IMR-90 (cell line): ENCODE data around the gene MAML1. TPM values are rescaled to one million over a fixed set of nuclear protein-coding genes. Genes with fewer than 3 reads are reported as not detected.

ENCODE experiments used
- ATAC-seq: fragments of 200-7000 bp; cut with Tn5 transposase; 2 replicates; pipeline ENCODE4 v1.9.1; 2020; ENCODE audit warnings: low read depth, mild to moderate bottlenecking, moderate library complexity
- BruUV-seq: library from RNA; stranded (reverse); fragments of 400-500 nt; replicated peaks from 2 replicates; lab custom pipeline; 2021; lab: Mats Ljungman, UMichigan
- CTCF ChIA-PET: fragments of 300-600 bp; formaldehyde crosslinking; extraction: SDS; loops from one replicate; lab custom pipeline; 2021; ENCODE audit warnings: antibody characterized with exemption; lab: Yijun Ruan, JAX
- POLR2A ChIA-PET: fragments of 300-600 bp; sonication (Branson Sonifier 250); formaldehyde crosslinking; loops from one replicate; lab custom pipeline; 2022; ENCODE audit warnings: antibody characterized with exemption; ENCODE audit not compliant: unreplicated experiment; lab: Charles Lee
- DNase-seq: peaks from one replicate; pipeline ENCODE4 v3.0.0; 2013
- H2AFZ ChIP-seq: replicated peaks from 2 replicates; pipeline ENCODE3; 2013; ENCODE audit warnings: low read length, mild to moderate bottlenecking; ENCODE audit not compliant: poor library complexity
- H2AK5ac ChIP-seq: 2 replicates; pipeline ENCODE4 v1.6.1; 2013; ENCODE audit warnings: low read depth, low read length, inconsistent platforms
- H2AK9ac ChIP-seq: replicated peaks from 2 replicates; pipeline ENCODE3; 2013; ENCODE audit warnings: mild to moderate bottlenecking, low read depth, low read length, moderate library complexity; ENCODE audit not compliant: poor library complexity
- H2BK120ac ChIP-seq: 2 replicates; pipeline ENCODE4 v1.6.1; 2013; ENCODE audit warnings: low read depth, low read length, inconsistent platforms
- H2BK15ac ChIP-seq: 3 replicates; pipeline ENCODE4 v1.6.1; 2013; ENCODE audit warnings: low read depth, low read length, inconsistent platforms
- H2BK20ac ChIP-seq: 2 replicates; pipeline ENCODE4 v1.6.1; 2013; ENCODE audit warnings: low read depth, mild to moderate bottlenecking, inconsistent platforms, low read length, moderate library complexity
- H2BK5ac ChIP-seq: 2 replicates; pipeline ENCODE4 v1.6.1; 2013; ENCODE audit warnings: mild to moderate bottlenecking, low read depth, low read length, inconsistent platforms; ENCODE audit not compliant: poor library complexity, severe bottlenecking
- H3K14ac ChIP-seq: replicated peaks from 2 replicates; pipeline ENCODE4 v1.6.1; 2013; ENCODE audit warnings: low read depth, low read length, inconsistent platforms
- H3K18ac ChIP-seq: 2 replicates; pipeline ENCODE4 v1.6.1; 2013; ENCODE audit warnings: low read depth, low read length, control low read depth
- H3K23ac ChIP-seq: 2 replicates; pipeline ENCODE4 v1.6.1; 2013; ENCODE audit warnings: low read depth, low read length, inconsistent platforms
- H3K27ac ChIP-seq: 2 replicates; pipeline ENCODE4 v1.5.1; 2013; ENCODE audit warnings: mild to moderate bottlenecking, control low read depth, low read length; ENCODE audit not compliant: insufficient read depth
- H3K27me3 ChIP-seq: 2 replicates; pipeline ENCODE4 v1.6.1; 2013; ENCODE audit warnings: low read length; ENCODE audit not compliant: control insufficient read depth, insufficient read depth
- H3K36me3 ChIP-seq: 2 replicates; pipeline ENCODE4 v1.6.1; 2013; ENCODE audit warnings: low read length, mixed read lengths; ENCODE audit not compliant: control insufficient read depth, insufficient read depth
- H3K4ac ChIP-seq: 2 replicates; pipeline ENCODE4 v1.6.1; 2013; ENCODE audit warnings: low read depth, low read length, inconsistent platforms
- H3K4me1 ChIP-seq: 2 replicates; pipeline ENCODE4 v1.6.1; 2013; ENCODE audit warnings: low read length, mixed read lengths; ENCODE audit not compliant: control insufficient read depth, insufficient read depth
- H3K4me2 ChIP-seq: 2 replicates; pipeline ENCODE4 v1.6.1; 2013; ENCODE audit warnings: low read depth, mild to moderate bottlenecking, control low read depth, low read length, moderate library complexity
- H3K4me3 ChIP-seq: 2 replicates; pipeline ENCODE4 v1.5.1; 2013; ENCODE audit warnings: low read depth, mild to moderate bottlenecking, control low read depth, low read length, moderate library complexity; ENCODE audit not compliant: insufficient read depth
- H3K56ac ChIP-seq: 2 replicates; pipeline ENCODE4 v1.6.1; 2013; ENCODE audit warnings: low read length, inconsistent platforms; ENCODE audit not compliant: insufficient read depth; ENCODE audit errors: extremely low read depth
- H3K79me1 ChIP-seq, 2 experiments: 2 replicates each; pipeline ENCODE4 v1.6.1; 2013; ENCODE audit warnings: low read length in 2 of 2, inconsistent platforms in 1 of 2, low read depth in 1 of 2
- H3K9ac ChIP-seq: 2 replicates; pipeline ENCODE4 v1.6.1; 2013; ENCODE audit warnings: low read depth, low read length, control low read depth
- H3K9me1 ChIP-seq: 2 replicates; pipeline ENCODE4 v1.6.1; 2013; ENCODE audit warnings: low read length, inconsistent platforms; ENCODE audit not compliant: insufficient read depth
- H3K9me3 ChIP-seq: 2 replicates; pipeline ENCODE4 v1.6.1; 2013; ENCODE audit warnings: low read length; ENCODE audit not compliant: control insufficient read depth, insufficient read depth
- H4K20me1 ChIP-seq: 2 replicates; pipeline ENCODE4 v1.6.1; 2013; ENCODE audit warnings: low read length, inconsistent platforms; ENCODE audit not compliant: insufficient read depth
- H4K5ac ChIP-seq: 2 replicates; pipeline ENCODE4 v1.6.1; 2013; ENCODE audit warnings: mild to moderate bottlenecking, low read depth, low read length, control low read depth
- H4K8ac ChIP-seq, 2 experiments: 2 replicates each; pipeline ENCODE4 v1.6.1; 2013; ENCODE audit warnings: low read depth in 2 of 2, low read length in 2 of 2, control low read depth in 1 of 2, inconsistent platforms in 1 of 2
- H4K91ac ChIP-seq: 2 replicates; pipeline ENCODE4 v1.6.1; 2013; ENCODE audit warnings: low read depth, low read length, inconsistent platforms; ENCODE audit not compliant: insufficient read depth
- BHLHE40 ChIP-seq: fragments of 150-350 bp; IDR thresholded peaks from 2 replicates; pipeline ENCODE4 v1.6.1; 2016; ENCODE audit warnings: mild to moderate bottlenecking, low read depth, low read length
- CEBPB ChIP-seq: IDR thresholded peaks from 2 replicates; pipeline ENCODE4 v1.6.1; 2012; ENCODE audit warnings: low read depth, low read length, improper control_type of control experiment
- CHD1 ChIP-seq: IDR thresholded peaks from 2 replicates; pipeline ENCODE4 v1.6.1; 2012; ENCODE audit warnings: low read depth, low read length, improper control_type of control experiment
- FOS ChIP-seq: fragments of 150-350 bp; IDR thresholded peaks from 2 replicates; pipeline ENCODE4 v1.6.1; 2016; ENCODE audit warnings: low read depth, low read length
- MAFK ChIP-seq: IDR thresholded peaks from 2 replicates; pipeline ENCODE4 v1.6.1; 2012; ENCODE audit warnings: low read depth, low read length, improper control_type of control experiment
- MAZ ChIP-seq: IDR thresholded peaks from 2 replicates; pipeline ENCODE4 v1.6.1; 2012; ENCODE audit warnings: low read depth, mild to moderate bottlenecking, low read length, improper control_type of control experiment, moderate library complexity, borderline replicate concordance
- MXI1 ChIP-seq: IDR thresholded peaks from 2 replicates; pipeline ENCODE4 v1.6.1; 2012; ENCODE audit warnings: low read depth, mild to moderate bottlenecking, low read length, moderate library complexity, borderline replicate concordance
- NFE2L2 ChIP-seq: fragments of 150-350 bp; IDR thresholded peaks from 2 replicates; pipeline ENCODE4 v1.6.1; 2016; ENCODE audit warnings: low read depth, mild to moderate bottlenecking, low read length
- POLR2A ChIP-seq: IDR thresholded peaks from 2 replicates; pipeline ENCODE4 v1.6.1; 2012; ENCODE audit warnings: mild to moderate bottlenecking, low read depth, low read length
- RAD21 ChIP-seq: IDR thresholded peaks from 2 replicates; pipeline ENCODE4 v1.6.1; 2012; ENCODE audit warnings: low read length, improper control_type of control experiment
- RCOR1 ChIP-seq: IDR thresholded peaks from 2 replicates; pipeline ENCODE4 v1.6.1; 2012; ENCODE audit warnings: mild to moderate bottlenecking, low read length, improper control_type of control experiment; ENCODE audit not compliant: insufficient replicate concordance
- RFX5 ChIP-seq: IDR thresholded peaks from 2 replicates; pipeline ENCODE4 v1.8.0; 2012; ENCODE audit warnings: low read depth, mild to moderate bottlenecking, low read length, moderate library complexity
- WGBS, 2 experiments: methylation state at CpG; one replicate each; pipeline versions ENCODE4 v1.1.5 to v1.1.7; 2013; ENCODE audit warnings: missing lambda C conversion rate in 2 of 2; ENCODE audit not compliant: insufficient read length in 1 of 2; ENCODE audit errors: extremely low coverage in 2 of 2; 5-methylcytosine and 5-hydroxymethylcytosine counted together
- dilution Hi-C: fragments of 300-500 bp; cut with HindIII; formaldehyde crosslinking; loops from one replicate; pipeline ENCODE4 v1.14.3; 2018; ENCODE audit warnings: low sequenced_read_pairs; ENCODE audit not compliant: unreplicated experiment
- in situ Hi-C: fragments of 300-500 bp; cut with MboI; formaldehyde crosslinking; loops from 3 replicates; pipeline ENCODE4 v1.14.3; 2019; ENCODE audit warnings: low sequenced_read_pairs, inconsistent platforms, mixed read lengths
- intact Hi-C: fragments of 100-400 bp; cut with micrococcal nuclease; formaldehyde crosslinking; loops from 2 replicates; pipeline ENCODE4 v1.10.0; 2022
- polyA plus RNA-seq, 3 experiments: library from polyadenylated mRNA; depleted of rRNA; stranded (reverse); fragments of >200 nt; gene quantifications; 2 replicates each; pipeline ENCODE4 v1.2.3, GENCODE V29; 2012; ENCODE audit warnings: low replicate concordance in 1 of 3
- total RNA-seq: library from RNA; depleted of rRNA; stranded (reverse); fragments of >200 nt; gene quantifications from 2 replicates; pipeline ENCODE4 v1.2.3, GENCODE V29; 2012
- TF ChIP-seq, protein P1 (sequence below): fragments of 150-350 bp; IDR thresholded peaks from 2 replicates; pipeline ENCODE4 v1.6.1; 2016; ENCODE audit warnings: low read depth, mild to moderate bottlenecking, low read length, moderate library complexity, borderline replicate concordance
- TF ChIP-seq, protein P2 (sequence below): conservative IDR thresholded peaks from 2 replicates; pipeline ENCODE4 v1.5.1; 2012; ENCODE audit warnings: mild to moderate bottlenecking, low read depth, low read length, improper control_type of control experiment
- TF ChIP-seq, protein P3 (sequence below): fragments of 150-350 bp; IDR thresholded peaks from 2 replicates; pipeline ENCODE4 v1.6.1; 2017; ENCODE audit warnings: mild to moderate bottlenecking, antibody characterized with exemption, low read length, low read depth

MAML1 gene
- total and polyA plus RNA-seq, 2 of the 4 experiments (the other 2 are of a cell fraction) = 4.7 to 10.2 TPM

DNA sequence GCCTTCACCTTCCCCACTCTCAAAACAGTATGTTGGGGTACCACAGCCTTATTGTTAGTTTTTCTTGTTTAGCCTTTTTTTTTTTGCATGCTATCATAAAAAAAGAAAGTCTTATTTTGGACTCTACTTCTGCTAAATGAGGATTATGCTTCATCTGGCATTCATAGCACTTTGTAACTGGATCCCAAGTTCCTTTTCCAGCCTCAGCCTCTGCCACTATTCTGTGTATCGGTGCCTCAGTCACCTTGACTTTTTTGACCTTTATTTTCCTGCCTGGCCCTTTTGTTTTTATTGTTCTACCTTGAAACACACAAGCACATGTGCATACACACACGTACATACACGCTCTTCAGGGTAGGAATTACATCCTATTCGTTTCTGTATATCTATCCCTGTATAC is 8.5 kb upstream of the MAML1 start:
- H3K9ac ChIP-seq = no peak overlapping the region
- no peak overlapping the region for H2BK15ac ChIP-seq
- no peak overlapping the region for H2BK5ac ChIP-seq
- CTCF ChIA-PET = interaction anchor here (1.0 kb wide), 1 partner anchor 22 kb away, joined by 8 read pairs; no protein-coding TSS in a partner anchor
- peaks cover 33 to 43% of the 10 kb centered on the region in 2 experiments for H3K79me1 ChIP-seq
- intact Hi-C loops (no loop called here), dilution Hi-C loops (no loop called here), in situ Hi-C loops (no loop called here)
- no peak overlapping the region for H4K91ac ChIP-seq
- H2BK120ac ChIP-seq = no peak overlapping the region
- no peak overlapping the region for H4K5ac ChIP-seq
- POLR2A ChIA-PET = no interaction called here
- H3K9me3 ChIP-seq = no peaks in the 10 kb centered on the region
- peaks cover 71% of the 10 kb centered on the region for H3K36me3 ChIP-seq
- H4K8ac ChIP-seq = no peak overlapping the region
- ATAC-seq = no peak
- no peak for TF ChIP-seq MXI1
- no peak for TF ChIP-seq RAD21
- TF ChIP-seq CHD1 = no peak
- TF ChIP-seq, protein P1, sequence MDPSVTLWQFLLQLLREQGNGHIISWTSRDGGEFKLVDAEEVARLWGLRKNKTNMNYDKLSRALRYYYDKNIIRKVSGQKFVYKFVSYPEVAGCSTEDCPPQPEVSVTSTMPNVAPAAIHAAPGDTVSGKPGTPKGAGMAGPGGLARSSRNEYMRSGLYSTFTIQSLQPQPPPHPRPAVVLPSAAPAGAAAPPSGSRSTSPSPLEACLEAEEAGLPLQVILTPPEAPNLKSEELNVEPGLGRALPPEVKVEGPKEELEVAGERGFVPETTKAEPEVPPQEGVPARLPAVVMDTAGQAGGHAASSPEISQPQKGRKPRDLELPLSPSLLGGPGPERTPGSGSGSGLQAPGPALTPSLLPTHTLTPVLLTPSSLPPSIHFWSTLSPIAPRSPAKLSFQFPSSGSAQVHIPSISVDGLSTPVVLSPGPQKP = no peak
- no peak for TF ChIP-seq RCOR1
- TF ChIP-seq CEBPB = no peak
- no peak for TF ChIP-seq BHLHE40
- no peak for TF ChIP-seq MAZ
- no peak for TF ChIP-seq MAFK
- TF ChIP-seq, protein P2, sequence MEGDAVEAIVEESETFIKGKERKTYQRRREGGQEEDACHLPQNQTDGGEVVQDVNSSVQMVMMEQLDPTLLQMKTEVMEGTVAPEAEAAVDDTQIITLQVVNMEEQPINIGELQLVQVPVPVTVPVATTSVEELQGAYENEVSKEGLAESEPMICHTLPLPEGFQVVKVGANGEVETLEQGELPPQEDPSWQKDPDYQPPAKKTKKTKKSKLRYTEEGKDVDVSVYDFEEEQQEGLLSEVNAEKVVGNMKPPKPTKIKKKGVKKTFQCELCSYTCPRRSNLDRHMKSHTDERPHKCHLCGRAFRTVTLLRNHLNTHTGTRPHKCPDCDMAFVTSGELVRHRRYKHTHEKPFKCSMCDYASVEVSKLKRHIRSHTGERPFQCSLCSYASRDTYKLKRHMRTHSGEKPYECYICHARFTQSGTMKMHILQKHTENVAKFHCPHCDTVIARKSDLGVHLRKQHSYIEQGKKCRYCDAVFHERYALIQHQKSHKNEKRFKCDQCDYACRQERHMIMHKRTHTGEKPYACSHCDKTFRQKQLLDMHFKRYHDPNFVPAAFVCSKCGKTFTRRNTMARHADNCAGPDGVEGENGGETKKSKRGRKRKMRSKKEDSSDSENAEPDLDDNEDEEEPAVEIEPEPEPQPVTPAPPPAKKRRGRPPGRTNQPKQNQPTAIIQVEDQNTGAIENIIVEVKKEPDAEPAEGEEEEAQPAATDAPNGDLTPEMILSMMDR = no peak
- TF ChIP-seq, protein P3, sequence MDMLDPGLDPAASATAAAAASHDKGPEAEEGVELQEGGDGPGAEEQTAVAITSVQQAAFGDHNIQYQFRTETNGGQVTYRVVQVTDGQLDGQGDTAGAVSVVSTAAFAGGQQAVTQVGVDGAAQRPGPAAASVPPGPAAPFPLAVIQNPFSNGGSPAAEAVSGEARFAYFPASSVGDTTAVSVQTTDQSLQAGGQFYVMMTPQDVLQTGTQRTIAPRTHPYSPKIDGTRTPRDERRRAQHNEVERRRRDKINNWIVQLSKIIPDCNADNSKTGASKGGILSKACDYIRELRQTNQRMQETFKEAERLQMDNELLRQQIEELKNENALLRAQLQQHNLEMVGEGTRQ = no peak
- no peak for TF ChIP-seq RFX5
- no peak for TF ChIP-seq POLR2A
- no peak for TF ChIP-seq NFE2L2
- TF ChIP-seq FOS = no peak
- no peak overlapping the region for H3K27ac ChIP-seq
- peaks cover 6% of the 10 kb centered on the region for H4K20me1 ChIP-seq
- no peak overlapping the region for H2AK5ac ChIP-seq
- no peaks in the 10 kb centered on the region for H3K27me3 ChIP-seq
- WGBS, 2 experiments = 100% methylated on average over 1 of the region's 4 CpGs; no CpG with 5 or more reads in 1 of the 2 experiments
- H3K4me1 ChIP-seq = no peaks in the 10 kb centered on the region
- no peak overlapping the region for H2AK9ac ChIP-seq
- H3K56ac ChIP-seq = no peak overlapping the region
- H2BK20ac ChIP-seq = no peak overlapping the region
- no peak overlapping the region for H3K14ac ChIP-seq
- peaks cover 3% of the 10 kb centered on the region; the same call in 1 of the 2 replicates for H3K9me1 ChIP-seq
- BruUV-seq = no TSS peak
- DNase-seq = no peak
- no peak overlapping the region for H3K4me2 ChIP-seq
- H3K4me3 ChIP-seq = no peak overlapping the region
- no peak overlapping the region for H3K4ac ChIP-seq
- no peak overlapping the region for H3K23ac ChIP-seq
- H2AFZ ChIP-seq = no peak overlapping the region
- no peak overlapping the region for H3K18ac ChIP-seq
